ENCODE results near the gene AKT1. TPM values are rescaled to one million over a fixed set of nuclear protein-coding genes. Genes with fewer than 3 reads are reported as not detected.

Gene AKT1
- polyA plus RNA-seq, 1 experiment = 226 TPM

- POLR2A ChIA-PET = interaction anchor here (0.5 kb wide), 1 partner anchor 98 kb away, joined by 3 read pairs; no protein-coding TSS in a partner anchor
- CTCF ChIA-PET = interaction anchor here (1.6 to 6.3 kb wide), 2 partner anchors 9 to 11 kb away, joined by 3 to 33 read pairs; no protein-coding TSS in a partner anchor
Observed at GRCh38 chr14:104780513-104781030, 15.0 kb downstream of the AKT1 start.

DNA sequence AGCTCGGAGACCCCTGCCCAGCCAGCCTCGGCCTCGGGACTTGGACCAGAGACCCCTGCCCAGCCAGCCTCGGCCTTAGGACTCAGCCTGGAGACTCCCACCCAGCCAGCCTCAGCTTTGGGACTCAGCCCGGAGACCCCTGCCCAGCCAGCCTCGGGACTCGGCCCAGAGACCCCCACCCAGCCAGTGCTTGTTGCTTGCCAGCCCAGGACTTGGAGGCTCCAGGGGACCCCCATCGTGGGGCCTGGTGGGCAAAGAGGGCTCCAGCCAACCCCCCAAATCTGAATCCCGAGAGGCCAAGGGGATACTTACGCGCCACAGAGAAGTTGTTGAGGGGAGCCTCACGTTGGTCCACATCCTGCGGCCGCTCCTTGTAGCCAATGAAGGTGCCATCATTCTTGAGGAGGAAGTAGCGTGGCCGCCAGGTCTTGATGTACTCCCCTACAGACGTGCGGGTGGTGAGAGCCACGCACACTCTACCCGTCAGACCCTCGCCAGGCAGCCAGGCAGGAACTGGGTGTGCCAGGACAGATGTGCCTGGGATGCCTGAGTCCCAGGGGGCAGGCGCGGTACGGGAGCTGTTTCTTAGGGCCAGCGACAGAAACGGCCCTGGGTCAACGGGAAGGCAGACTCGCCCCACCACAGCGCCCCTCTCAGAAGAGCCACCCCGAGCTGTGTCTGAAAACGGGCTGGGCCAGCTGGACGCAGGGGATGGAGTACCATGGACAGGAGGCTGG, 15.6 kb downstream of the AKT1 start:
- TF ChIP-seq CTCF (IDR thresholded peaks at IDR 0.05; ENCODE audit: insufficient read depth, low read depth, low read length) = no peak
- POLR2A ChIA-PET = no interaction called here

More at GRCh38 chr14:104780513-104781030, 15.0 kb downstream of the AKT1 start:
- H3K36me3 ChIP-seq (ENCODE audit: control insufficient read depth, insufficient read depth, low read length) = peaks cover 26% of the 10 kb centered on the region
- H3K4me3 ChIP-seq (ENCODE audit: low read depth, low read length) = no peak overlapping the region
- no peak for DNase-seq (ENCODE audit: low read depth)
- no peaks in the 10 kb centered on the region for H3K27me3 ChIP-seq (ENCODE audit: control insufficient read depth, insufficient read depth, low read length)
- no peak for TF ChIP-seq CTCF (IDR thresholded peaks at IDR 0.05; ENCODE audit: insufficient read depth, low read depth, low read length)

DNA sequence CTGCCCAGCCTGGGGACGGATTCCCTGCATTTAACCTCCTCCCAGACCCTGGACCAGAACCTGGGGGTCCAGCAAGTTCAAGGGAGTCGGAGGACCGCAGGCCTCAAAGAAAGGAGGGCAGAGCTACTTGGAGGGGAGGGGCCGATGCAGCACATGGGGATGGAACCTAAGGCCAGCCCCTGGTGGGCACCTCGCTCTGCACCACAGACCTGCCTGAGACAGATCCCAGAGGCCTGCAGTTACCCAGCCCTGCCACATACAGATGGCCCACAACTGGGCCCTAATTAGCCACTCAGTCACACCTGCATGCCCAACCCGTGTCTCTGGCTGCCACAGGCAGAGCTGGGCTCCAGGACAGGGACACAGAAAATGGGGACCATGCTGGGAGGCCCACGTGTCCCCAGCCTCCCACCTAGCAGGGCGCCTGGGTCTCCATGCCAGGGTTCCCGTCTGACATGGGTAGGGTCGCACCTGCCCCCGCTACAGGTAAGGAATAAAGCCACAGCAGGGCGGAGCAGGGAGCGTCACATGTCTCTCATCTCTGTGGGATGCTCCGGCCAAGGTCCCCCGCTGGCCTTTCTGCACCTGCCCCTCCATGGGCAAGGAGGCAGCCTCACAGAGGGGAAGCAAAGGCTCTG, 16.7 kb downstream of the AKT1 start:
- DNase-seq (ENCODE audit: low read depth) = no peak
- ChIA-PET POLR2A (no interaction called here), CTCF (interaction anchor here (6.3 kb wide), 1 partner anchor 9 kb away, joined by 33 read pairs; no protein-coding TSS in a partner anchor)
- Histone ChIP-seq H3K4me3 (ENCODE audit: low read depth, low read length) (no peak overlapping the region), H3K27me3 (ENCODE audit: control insufficient read depth, insufficient read depth, low read length) (no peaks in the 10 kb centered on the region), H3K36me3 (ENCODE audit: control insufficient read depth, insufficient read depth, low read length) (peaks cover 33% of the 10 kb centered on the region)
- TF ChIP-seq CTCF (IDR thresholded peaks at IDR 0.05; ENCODE audit: insufficient read depth, low read depth, low read length) = no peak

More for the DNA sequence above, 15.6 kb downstream of the AKT1 start:
- no peak for DNase-seq (ENCODE audit: low read depth)
- Histone ChIP-seq H3K4me3 (ENCODE audit: low read depth, low read length) (no peak overlapping the region), H3K36me3 (ENCODE audit: control insufficient read depth, insufficient read depth, low read length) (peaks cover 31% of the 10 kb centered on the region), H3K27me3 (ENCODE audit: control insufficient read depth, insufficient read depth, low read length) (no peaks in the 10 kb centered on the region)
- CTCF ChIA-PET = interaction anchor here (1.6 to 6.3 kb wide), 2 partner anchors 10 kb away, joined by 3 to 33 read pairs; no protein-coding TSS in a partner anchor

GRCh38 chr14:104777808-104778249, 17.7 kb downstream of the AKT1 start:
- ChIA-PET CTCF (interaction anchor here (6.3 kb wide), 1 partner anchor 8 kb away, joined by 33 read pairs; no protein-coding TSS in a partner anchor), POLR2A (no interaction called here)
- no peak for TF ChIP-seq CTCF (IDR thresholded peaks at IDR 0.05; ENCODE audit: insufficient read depth, low read depth, low read length)
- Histone ChIP-seq H3K4me3 (ENCODE audit: low read depth, low read length) (no peak overlapping the region), H3K36me3 (ENCODE audit: control insufficient read depth, insufficient read depth, low read length) (peaks cover 37% of the 10 kb centered on the region), H3K27me3 (ENCODE audit: control insufficient read depth, insufficient read depth, low read length) (no peaks in the 10 kb centered on the region)
- DNase-seq (ENCODE audit: low read depth) = no peak
